H1 (cell line): ENCODE measurements around the gene MAIP1. TPM values are rescaled to one million over a fixed set of nuclear protein-coding genes. Genes with fewer than 3 reads are reported as not detected.

Experiments
- CTCF ChIA-PET: fragments of 300-600 bp; sonication (Branson Sonifier 250); formaldehyde crosslinking; loops from one replicate; lab custom pipeline; 2021; ENCODE audit not compliant: partially characterized antibody; lab: Charles Lee
- POLR2A ChIA-PET: fragments of 300-600 bp; sonication (Branson Sonifier 250); formaldehyde crosslinking; loops from one replicate; lab custom pipeline; 2021; ENCODE audit warnings: inconsistent platforms; ENCODE audit not compliant: partially characterized antibody; lab: Charles Lee
- DNase-seq, 2 experiments: peaks; one replicate each; pipeline versions ENCODE4 v3.0.0 to v3.0.0-alpha.2; 2010 to 2022; ENCODE audit warnings: low spot score in 2 of 2, low read depth in 1 of 2, mixed read lengths in 1 of 2
- FAIRE-seq: peaks from 2 replicates; lab custom pipeline; 2011; peaks lifted over from hg19 to GRCh38; lab: Jason Lieb, UNC
- H2AFZ ChIP-seq: 2 replicates; pipeline ENCODE4 v1.8.1; 2012; ENCODE audit warnings: low read length, inconsistent platforms
- H2AK5ac ChIP-seq: 2 replicates; pipeline ENCODE4 v1.6.1; 2013; ENCODE audit warnings: low read depth, low read length
- H2BK120ac ChIP-seq: replicated peaks from 2 replicates; pipeline ENCODE3; 2013; ENCODE audit warnings: low read depth, low read length, inconsistent platforms
- H2BK12ac ChIP-seq: 2 replicates; pipeline ENCODE4 v1.6.1; 2013; ENCODE audit warnings: low read depth, low read length
- H2BK15ac ChIP-seq: 2 replicates; pipeline ENCODE4 v1.6.1; 2013; ENCODE audit warnings: low read length
- H2BK20ac ChIP-seq: 2 replicates; pipeline ENCODE4 v1.6.1; 2013; ENCODE audit warnings: low read length
- H2BK5ac ChIP-seq: 2 replicates; pipeline ENCODE4 v1.6.1; 2013; ENCODE audit warnings: low read depth, low read length
- H3K14ac ChIP-seq: 2 replicates; pipeline ENCODE4 v1.6.1; 2013; ENCODE audit warnings: inconsistent platforms; ENCODE audit not compliant: insufficient read length
- H3K18ac ChIP-seq: 2 replicates; pipeline ENCODE4 v1.6.1; 2013; ENCODE audit warnings: low read length; ENCODE audit errors: extremely low read depth
- H3K23ac ChIP-seq: 2 replicates; pipeline ENCODE4 v1.6.1; 2013; ENCODE audit warnings: inconsistent platforms; ENCODE audit not compliant: insufficient read length
- H3K23me2 ChIP-seq: 2 replicates; pipeline ENCODE4 v1.6.1; 2013; ENCODE audit warnings: low read depth, low read length
- H3K27ac ChIP-seq: 2 replicates; pipeline ENCODE4 v1.6.1; 2011; ENCODE audit warnings: low read depth, low read length, inconsistent platforms
- H3K27me3 ChIP-seq, 4 experiments: replicated peaks in 1 of 4; 1 replicate in 1 of 4; 2 replicates in 3 of 4; pipeline versions ENCODE4 v1.6.1 to v1.8.1; 2011 to 2013; ENCODE audit warnings: low read length in 3 of 4, mild to moderate bottlenecking in 3 of 4, inconsistent platforms in 2 of 4, mixed read lengths in 2 of 4, moderate library complexity in 1 of 4; ENCODE audit not compliant: control insufficient read depth in 3 of 4, insufficient read depth in 3 of 4; ENCODE audit errors: extremely low read depth in 1 of 4
- H3K36me3 ChIP-seq, 4 experiments: 2 replicates each; pipeline versions ENCODE4 v1.6.1 to v1.8.1; 2011 to 2013; ENCODE audit warnings: mild to moderate bottlenecking in 4 of 4, low read length in 3 of 4, moderate library complexity in 2 of 4, control low read depth in 1 of 4, inconsistent platforms in 1 of 4; ENCODE audit not compliant: insufficient read depth in 4 of 4, control insufficient read depth in 2 of 4
- H3K4ac ChIP-seq: replicated peaks from 2 replicates; pipeline ENCODE3; 2013; ENCODE audit warnings: low read length, low read depth, mixed read lengths, inconsistent platforms; ENCODE audit not compliant: insufficient read length
- H3K4me1 ChIP-seq, 4 experiments: replicated peaks in 1 of 4; 1 replicate in 1 of 4; 2 replicates in 3 of 4; pipeline versions ENCODE4 v1.6.1 to v1.8.1; 2011 to 2013; ENCODE audit warnings: low read length in 3 of 4, inconsistent platforms in 2 of 4, mixed read lengths in 1 of 4; ENCODE audit not compliant: insufficient read depth in 4 of 4, control insufficient read depth in 3 of 4
- H3K4me2 ChIP-seq, 2 experiments: 2 replicates each; pipeline versions ENCODE4 v1.6.1 to v1.8.1; 2011 to 2013; ENCODE audit warnings: low read depth in 2 of 2, low read length in 2 of 2, control low read depth in 1 of 2, inconsistent platforms in 1 of 2, mild to moderate bottlenecking in 1 of 2; ENCODE audit not compliant: insufficient read depth in 1 of 2
- H3K4me3 ChIP-seq, 4 experiments: fragments of 200-600, 300-600 bp in 1 of 4; sonication (generic), shearing (Covaris generic), sonication (Bioruptor Twin) in 1 of 4; 2 replicates each; pipeline versions ENCODE4 v1.5.1 to v1.8.1; 2011 to 2016; ENCODE audit warnings: low read length in 4 of 4, low read depth in 3 of 4, control low read depth in 2 of 4, inconsistent platforms in 2 of 4, mild to moderate bottlenecking in 2 of 4, mixed read lengths in 1 of 4, moderate library complexity in 1 of 4; ENCODE audit not compliant: insufficient read depth in 2 of 4; ENCODE audit errors: extremely low read depth in 1 of 4
- H3K56ac ChIP-seq: replicated peaks from 2 replicates; pipeline ENCODE3; 2013; ENCODE audit warnings: low read depth, mild to moderate bottlenecking, mixed read lengths, low read length, inconsistent platforms; ENCODE audit not compliant: insufficient read length
- H3K79me1 ChIP-seq: 2 replicates; pipeline ENCODE4 v1.6.1; 2013; ENCODE audit warnings: low read depth, low read length, control low read depth
- H3K79me2 ChIP-seq, 2 experiments: 2 replicates each; pipeline versions ENCODE4 v1.6.1 to v1.8.1; 2012 to 2013; ENCODE audit warnings: low read length in 2 of 2, mild to moderate bottlenecking in 2 of 2, inconsistent platforms in 1 of 2; ENCODE audit not compliant: insufficient read depth in 2 of 2, control insufficient read depth in 1 of 2
- H3K9ac ChIP-seq, 4 experiments: replicated peaks in 1 of 4; 1 replicate in 1 of 4; 2 replicates in 3 of 4; pipeline versions ENCODE4 v1.6.1 to v1.8.1; 2011 to 2013; ENCODE audit warnings: low read depth in 3 of 4, low read length in 3 of 4, control low read depth in 2 of 4, mild to moderate bottlenecking in 2 of 4, moderate library complexity in 2 of 4, inconsistent platforms in 1 of 4; ENCODE audit errors: extremely low read depth in 1 of 4
- H3K9me3 ChIP-seq, 2 experiments: 2 replicates each; pipeline versions ENCODE4 v1.6.1 to v1.8.1; 2012 to 2013; ENCODE audit warnings: mild to moderate bottlenecking in 2 of 2, moderate library complexity in 2 of 2, control low read depth in 1 of 2, inconsistent platforms in 1 of 2, low read depth in 1 of 2, low read length in 1 of 2, mixed read lengths in 1 of 2; ENCODE audit not compliant: insufficient read depth in 2 of 2
- H4K20me1 ChIP-seq, 2 experiments: replicated peaks in 1 of 2; 2 replicates each; pipeline versions ENCODE3 to v1.8.1; 2011 to 2013; ENCODE audit warnings: inconsistent platforms in 2 of 2, low read length in 2 of 2, mild to moderate bottlenecking in 1 of 2; ENCODE audit not compliant: insufficient read depth in 2 of 2, control insufficient read depth in 1 of 2
- H4K5ac ChIP-seq: 2 replicates; pipeline ENCODE4 v1.6.1; 2013; ENCODE audit warnings: low read length, low read depth, mixed read lengths, inconsistent platforms; ENCODE audit not compliant: insufficient read length
- H4K8ac ChIP-seq: 2 replicates; pipeline ENCODE4 v1.8.0; 2013; ENCODE audit warnings: mild to moderate bottlenecking, moderate library complexity, low read length, inconsistent platforms; ENCODE audit not compliant: insufficient read depth; ENCODE audit errors: extremely low read depth
- H4K91ac ChIP-seq: replicated peaks from 2 replicates; pipeline ENCODE3; 2013; ENCODE audit warnings: low read length, mixed read lengths, inconsistent platforms; ENCODE audit not compliant: insufficient read length
- BCL11A ChIP-seq, 2 experiments: IDR thresholded peaks; one replicate each; pipeline ENCODE4 v1.6.1; 2011; ENCODE audit warnings: low read depth in 2 of 2, low read length in 2 of 2, mild to moderate bottlenecking in 2 of 2
- GABPA ChIP-seq: IDR thresholded peaks from 2 replicates; pipeline ENCODE4 v1.6.1; 2011; ENCODE audit warnings: mild to moderate bottlenecking, low read length, moderate library complexity, borderline replicate concordance; ENCODE audit not compliant: insufficient read depth
- GTF2F1 ChIP-seq: IDR thresholded peaks from 2 replicates; pipeline ENCODE4 v1.6.1; 2012; ENCODE audit warnings: low read depth, low read length, improper control_type of control experiment, borderline replicate concordance
- JUND ChIP-seq: IDR thresholded peaks from 2 replicates; pipeline ENCODE4 v1.6.1; 2011; ENCODE audit warnings: mild to moderate bottlenecking, improper control_type of control experiment, low read length
- RAD21 ChIP-seq, 2 experiments: IDR thresholded peaks in 1 of 2; conservative IDR thresholded peaks in 1 of 2; 2 replicates each; pipeline ENCODE4 v1.6.1; 2011; ENCODE audit warnings: low read depth in 2 of 2, low read length in 2 of 2, improper control_type of control experiment in 1 of 2, inconsistent platforms in 1 of 2, mild to moderate bottlenecking in 1 of 2, moderate library complexity in 1 of 2
- RNF2 ChIP-seq: fragments of 200-900, 300-1000 bp; sonication (generic); IDR thresholded peaks from 2 replicates; pipeline ENCODE4 v1.7.1; 2016; ENCODE audit warnings: borderline replicate concordance, low read depth, mild to moderate bottlenecking, antibody characterized with exemption, low read length; ENCODE audit not compliant: poor library complexity, severe bottlenecking; ENCODE audit errors: missing control alignments
- SAP30 ChIP-seq: fragments of 300-600 bp; sonication (generic); IDR thresholded peaks from 2 replicates; pipeline ENCODE4 v1.7.1; 2012; ENCODE audit warnings: low read length, moderate library complexity, mild to moderate bottlenecking, inconsistent platforms; ENCODE audit not compliant: insufficient read depth, insufficient replicate concordance
- SIRT6 ChIP-seq: IDR thresholded peaks from one replicate; pipeline ENCODE4 v1.7.1; 2012; ENCODE audit warnings: low read length, inconsistent platforms
- SIX5 ChIP-seq: IDR thresholded peaks from 2 replicates; pipeline ENCODE4 v1.6.1; 2011; ENCODE audit warnings: mild to moderate bottlenecking, low read depth, low read length
- TEAD4 ChIP-seq: IDR thresholded peaks from 2 replicates; pipeline ENCODE4 v1.6.1; 2012; ENCODE audit warnings: low read depth, low read length, inconsistent platforms, mixed read lengths
- YY1 ChIP-seq: IDR thresholded peaks from 2 replicates; pipeline ENCODE4 v1.6.1; 2011; ENCODE audit warnings: low read depth, mild to moderate bottlenecking, low read length
- polyA plus RNA-seq, 7 experiments: library from polyadenylated mRNA; depleted of rRNA in 3 of 7; stranded (reverse) in 5 of 7; unstranded in 2 of 7; fragments of >200 nt in 5 of 7; fragments of 200-250 nt in 2 of 7; gene quantifications; 1 replicate in 5 of 7; 2 replicates in 1 of 7; 4 replicates in 1 of 7; pipeline versions ENCODE4 v1.2.1 to v1.2.3, GENCODE V29; 2011 to 2013; ENCODE audit warnings: missing spikeins in 2 of 7, mixed read lengths in 2 of 7
- total RNA-seq: library from RNA; stranded (reverse); fragmentation: NEBNext Ultra II Directional; extraction: Animal tissue kit (Norgen Biotek cat#: 25700); gene quantifications from 2 replicates; pipeline ENCODE4 v1.2.1, GENCODE V29; 2021
- TF ChIP-seq, protein P1 (sequence below), 3 experiments: IDR thresholded peaks; 1 replicate in 2 of 3; 2 replicates in 1 of 3; pipeline versions ENCODE4 v1.5.1 to v1.6.1; 2011; ENCODE audit warnings: low read length in 3 of 3, mild to moderate bottlenecking in 3 of 3, inconsistent platforms in 2 of 3, low read depth in 1 of 3, moderate library complexity in 1 of 3; ENCODE audit not compliant: insufficient read depth in 1 of 3; ENCODE audit errors: control extremely low read depth in 1 of 3

Gene MAIP1
- total and polyA plus RNA-seq, 2 of the 8 experiments (the other 6 are each of a cell fraction or from before 2014, with no cell fraction given), result 23.2 to 28.5 TPM

- Histone ChIP-seq H3K9ac (no peak overlapping the region), H3K79me2 (peaks cover 0 to 28% of the 10 kb centered on the region in 2 experiments; a peak in 2 of 4 replicates)
- no peak for TF ChIP-seq BCL11A (IDR thresholded peaks at IDR 0.05; ENCODE audit: low read depth in 2 of 2, low read length in 2 of 2)
- no peak for TF ChIP-seq SAP30
- TF ChIP-seq YY1, result no peak
- TF ChIP-seq RAD21 (IDR thresholded peaks at IDR 0.05 in 1 of 2, conservative IDR thresholded peaks at IDR 0.05 in 1 of 2; ENCODE audit: low read depth in 2 of 2, low read length in 2 of 2), result no peak
- no peak for TF ChIP-seq SIX5
- no peak for TF ChIP-seq RNF2
- no peak for TF ChIP-seq GABPA
- TF ChIP-seq, protein P1, sequence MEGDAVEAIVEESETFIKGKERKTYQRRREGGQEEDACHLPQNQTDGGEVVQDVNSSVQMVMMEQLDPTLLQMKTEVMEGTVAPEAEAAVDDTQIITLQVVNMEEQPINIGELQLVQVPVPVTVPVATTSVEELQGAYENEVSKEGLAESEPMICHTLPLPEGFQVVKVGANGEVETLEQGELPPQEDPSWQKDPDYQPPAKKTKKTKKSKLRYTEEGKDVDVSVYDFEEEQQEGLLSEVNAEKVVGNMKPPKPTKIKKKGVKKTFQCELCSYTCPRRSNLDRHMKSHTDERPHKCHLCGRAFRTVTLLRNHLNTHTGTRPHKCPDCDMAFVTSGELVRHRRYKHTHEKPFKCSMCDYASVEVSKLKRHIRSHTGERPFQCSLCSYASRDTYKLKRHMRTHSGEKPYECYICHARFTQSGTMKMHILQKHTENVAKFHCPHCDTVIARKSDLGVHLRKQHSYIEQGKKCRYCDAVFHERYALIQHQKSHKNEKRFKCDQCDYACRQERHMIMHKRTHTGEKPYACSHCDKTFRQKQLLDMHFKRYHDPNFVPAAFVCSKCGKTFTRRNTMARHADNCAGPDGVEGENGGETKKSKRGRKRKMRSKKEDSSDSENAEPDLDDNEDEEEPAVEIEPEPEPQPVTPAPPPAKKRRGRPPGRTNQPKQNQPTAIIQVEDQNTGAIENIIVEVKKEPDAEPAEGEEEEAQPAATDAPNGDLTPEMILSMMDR (IDR thresholded peaks at IDR 0.05; ENCODE audit: control extremely low read depth in 1 of 3, insufficient read depth in 1 of 3, low read depth in 1 of 3, low read length in 3 of 3), result no peak
- TF ChIP-seq JUND, result no peak
- no peak for TF ChIP-seq GTF2F1
- TF ChIP-seq SIRT6, result no peak
- no peak for TF ChIP-seq TEAD4
Measured at GRCh38 chr2:199946836-199947235, 8.5 kb upstream of the MAIP1 start.

More at GRCh38 chr2:199946836-199947235, 8.5 kb upstream of the MAIP1 start:
- Histone ChIP-seq H3K4me3 (no peak overlapping the region), H2BK12ac (no peak overlapping the region), H3K27ac (no peak overlapping the region), H3K4me2 (no peak overlapping the region), H2BK5ac (no peak overlapping the region), H2AK5ac (no peak overlapping the region), H4K20me1 (peaks cover 3 to 4% of the 10 kb centered on the region in 2 experiments), H3K79me1 (peaks cover 6% of the 10 kb centered on the region), H3K9me3 (no peaks in the 10 kb centered on the region), H3K23me2 (no peaks in the 10 kb centered on the region; the same call in 1 of the 2 replicates), H3K23ac (no peak overlapping the region), H4K5ac (no peak overlapping the region), H3K4ac (no peak overlapping the region), H2BK120ac (no peak overlapping the region), H2BK20ac (no peak overlapping the region), H3K27me3 (no peaks in the 10 kb centered on the region), H3K18ac (no peak overlapping the region), H2AFZ (no peak overlapping the region), H4K91ac (no peak overlapping the region), H2BK15ac (no peak overlapping the region), H3K36me3 (peaks cover 10 to 71% (median 25%) of the 10 kb centered on the region in 4 experiments), H3K4me1 (no peaks in the 10 kb centered on the region), H3K56ac (no peak overlapping the region), H4K8ac (no peak overlapping the region), H3K14ac (no peak overlapping the region)
- CTCF ChIA-PET, result interaction anchor here (0.7 kb wide), 1 partner anchor 26 kb away, joined by 3 read pairs; no protein-coding TSS in a partner anchor
- DNase-seq (no peak), FAIRE-seq (no peak)
- POLR2A ChIA-PET, result interaction anchor here (0.9 kb wide), 1 partner anchor 8 kb away, joined by 3 read pairs; the partner anchor contains the start of genes MAIP1 and TYW5
